Glutamatergic neuron (in vitro differentiated cells): ENCODE results near the gene FN1. TPM values are rescaled to one million over a fixed set of nuclear protein-coding genes. Genes with fewer than 3 reads are reported as not detected.

Experiments used
- DNase-seq: peaks from one replicate; pipeline ENCODE4 v3.0.0; 2022
- H3K27ac Mint-ChIP-seq: one replicate; pipeline ENCODE4 v1.8.0; 2020; ENCODE audit warnings: mild to moderate bottlenecking, mixed read lengths, inconsistent platforms; ENCODE audit not compliant: unreplicated experiment
- H3K27me3 Mint-ChIP-seq: one replicate; pipeline ENCODE4 v1.8.0; 2020; ENCODE audit warnings: mild to moderate bottlenecking, moderate library complexity, mixed read lengths, inconsistent platforms; ENCODE audit not compliant: unreplicated experiment
- H3K36me3 Mint-ChIP-seq: one replicate; pipeline ENCODE4 v1.8.0; 2020; ENCODE audit warnings: mild to moderate bottlenecking, mixed read lengths, inconsistent platforms; ENCODE audit not compliant: unreplicated experiment
- H3K4me1 Mint-ChIP-seq: one replicate; pipeline ENCODE4 v1.8.0; 2020; ENCODE audit warnings: mild to moderate bottlenecking, low read depth, mixed read lengths, inconsistent platforms; ENCODE audit not compliant: unreplicated experiment
- H3K4me3 Mint-ChIP-seq: one replicate; pipeline ENCODE4 v1.8.0; 2020; ENCODE audit warnings: mild to moderate bottlenecking, mixed read lengths, inconsistent platforms; ENCODE audit not compliant: unreplicated experiment
- H3K9me3 Mint-ChIP-seq: one replicate; pipeline ENCODE4 v1.8.0; 2020; ENCODE audit warnings: mild to moderate bottlenecking, moderate library complexity, mixed read lengths, inconsistent platforms; ENCODE audit not compliant: unreplicated experiment
- CTCF ChIP-seq: fragments of 200-600 bp; sonication (generic); IDR thresholded peaks from one replicate; pipeline ENCODE4 v1.5.0; 2021; ENCODE audit not compliant: partially characterized antibody, unreplicated experiment
- total RNA-seq: library from RNA; stranded (reverse); fragmentation: NEBNext Ultra II Directional; extraction: Animal tissue kit (Norgen Biotek cat#: 25700); gene quantifications from one replicate; pipeline ENCODE4 v1.2.1, GENCODE V29; 2021; ENCODE audit not compliant: unreplicated experiment

The FN1 gene
- total RNA-seq, 1 donor from 2014 or later, result 28.6 TPM

GRCh38 chr2:215428060-215428910, 7.6 kb downstream of the FN1 start:
- no peak overlapping the region for H3K27ac Mint-ChIP-seq
- H3K27me3 Mint-ChIP-seq, result no peaks in the 10 kb centered on the region
- TF ChIP-seq CTCF, result no peak
- H3K4me1 Mint-ChIP-seq, result no peaks in the 10 kb centered on the region
- no peaks in the 10 kb centered on the region for H3K9me3 Mint-ChIP-seq
- DNase-seq, result no peak
- H3K4me3 Mint-ChIP-seq, result no peak overlapping the region
- no peaks in the 10 kb centered on the region for H3K36me3 Mint-ChIP-seq

GRCh38 chr2:215427585-215427984, 8.3 kb downstream of the FN1 start:
- no peak for DNase-seq
- no peaks in the 10 kb centered on the region for H3K36me3 Mint-ChIP-seq
- no peak for TF ChIP-seq CTCF
- H3K9me3 Mint-ChIP-seq, result no peaks in the 10 kb centered on the region
- H3K4me3 Mint-ChIP-seq, result no peak overlapping the region
- H3K27ac Mint-ChIP-seq, result no peak overlapping the region
- no peaks in the 10 kb centered on the region for H3K27me3 Mint-ChIP-seq
- no peaks in the 10 kb centered on the region for H3K4me1 Mint-ChIP-seq

- no peak for DNase-seq
- Mint-ChIP-seq H3K27me3 (peaks cover 1% of the 10 kb centered on the region), H3K36me3 (no peaks in the 10 kb centered on the region), H3K27ac (no peak overlapping the region), H3K4me3 (no peak overlapping the region), H3K4me1 (no peaks in the 10 kb centered on the region), H3K9me3 (no peaks in the 10 kb centered on the region)
- TF ChIP-seq CTCF, result no peak
Observed at GRCh38 chr2:215425021-215425782, 10.7 kb downstream of the FN1 start.

- Mint-ChIP-seq H3K4me1 (no peaks in the 10 kb centered on the region), H3K4me3 (no peak overlapping the region), H3K36me3 (no peaks in the 10 kb centered on the region), H3K27ac (no peak overlapping the region), H3K27me3 (peaks cover 1% of the 10 kb centered on the region), H3K9me3 (no peaks in the 10 kb centered on the region)
- no peak for DNase-seq
- no peak for TF ChIP-seq CTCF
Observed at GRCh38 chr2:215423928-215424540, 11.8 kb downstream of the FN1 start.
